Activated T-helper 17 cell treated with anti-CD3 and anti-CD28 coated beads, Interleukin-2, amount 50 U/mL, for 72 hours (primary cell): ENCODE results near the gene ARHGAP6. TPM values are rescaled to one million over a fixed set of nuclear protein-coding genes. Genes with fewer than 3 reads are reported as not detected.

Experiments
- ATAC-seq: fragments of 150-1000 bp; cut with Tn5 transposase; replicated peaks from 2 replicates; pipeline ENCODE4 v1.10.0; 2021; ENCODE audit warnings: mild to moderate bottlenecking, moderate library complexity
- H3K27ac Mint-ChIP-seq: one replicate; pipeline ENCODE4 v1.8.0; 2022; ENCODE audit warnings: mixed read lengths
- H3K27me3 Mint-ChIP-seq: one replicate; pipeline ENCODE4 v1.8.0; 2022; ENCODE audit warnings: mixed read lengths
- H3K36me3 Mint-ChIP-seq: one replicate; pipeline ENCODE4 v1.8.0; 2022; ENCODE audit warnings: low read depth, mild to moderate bottlenecking, mixed read lengths
- H3K4me1 Mint-ChIP-seq: one replicate; pipeline ENCODE4 v1.8.0; 2022; ENCODE audit warnings: mixed read lengths
- H3K4me3 Mint-ChIP-seq: one replicate; pipeline ENCODE4 v1.8.0; 2022; ENCODE audit warnings: mild to moderate bottlenecking, mixed read lengths
- H3K9me3 Mint-ChIP-seq: one replicate; pipeline ENCODE4 v1.8.0; 2022; ENCODE audit warnings: mixed read lengths
- total RNA-seq, 2 donors: library from RNA; stranded (reverse); gene quantifications; one replicate each; pipeline ENCODE4 v1.2.3, GENCODE V29; 2022

The ARHGAP6 gene
- total RNA-seq, 2 donors from 2014 or later = not detected

GRCh38 chrX:11419102-11419501 lies 246.6 kb downstream of the ARHGAP6 start:
- Mint-ChIP-seq H3K4me1 (no peaks in the 10 kb centered on the region), H3K9me3 (no peaks in the 10 kb centered on the region), H3K36me3 (no peaks in the 10 kb centered on the region), H3K27me3 (no peaks in the 10 kb centered on the region), H3K4me3 (no peak overlapping the region), H3K27ac (no peak overlapping the region)
- no peak for ATAC-seq

DNA sequence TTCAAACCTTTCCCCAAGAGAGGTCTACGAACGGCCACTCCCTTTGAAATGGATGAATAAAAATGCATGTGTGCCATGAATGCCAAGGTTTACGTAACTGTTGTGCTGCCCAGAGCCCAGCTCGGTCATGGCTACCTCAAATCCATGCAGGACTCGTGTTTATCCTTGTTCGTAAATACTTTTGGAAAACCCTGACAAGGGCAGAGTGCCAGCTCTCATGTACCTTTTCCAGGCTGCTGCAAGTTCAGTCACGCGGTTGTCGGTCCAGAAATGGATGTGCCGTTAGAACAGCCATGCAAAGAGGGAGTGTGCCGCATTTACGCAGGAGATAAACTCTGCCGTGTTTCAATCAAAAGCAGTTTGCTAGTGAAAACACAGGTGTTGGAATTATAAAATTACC lies 249.1 kb downstream of the ARHGAP6 start:
- no peaks in the 10 kb centered on the region for H3K9me3 Mint-ChIP-seq
- ATAC-seq = no peak
- no peaks in the 10 kb centered on the region for H3K4me1 Mint-ChIP-seq
- H3K27ac Mint-ChIP-seq = no peak overlapping the region
- H3K27me3 Mint-ChIP-seq = no peaks in the 10 kb centered on the region
- no peaks in the 10 kb centered on the region for H3K36me3 Mint-ChIP-seq
- no peak overlapping the region for H3K4me3 Mint-ChIP-seq

DNA sequence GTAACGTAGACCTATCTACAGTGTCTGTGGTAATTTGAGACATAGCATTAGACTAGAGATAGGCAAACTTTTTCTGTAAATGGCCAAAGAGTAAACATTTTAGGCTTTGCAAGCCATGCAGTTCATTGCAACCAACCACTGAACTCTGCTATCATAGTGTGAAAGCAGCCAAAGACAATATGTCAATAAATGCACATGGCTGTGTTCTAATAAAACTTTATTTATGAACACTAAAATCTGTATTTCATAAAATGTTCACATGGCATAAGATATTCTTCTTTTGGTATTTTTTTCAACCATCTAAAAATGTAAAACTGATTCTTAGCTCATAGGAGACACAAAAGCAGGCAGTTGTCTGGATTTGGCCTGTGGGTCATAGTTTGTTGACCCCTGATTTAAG lies 251.6 kb downstream of the ARHGAP6 start:
- Mint-ChIP-seq H3K36me3 (no peaks in the 10 kb centered on the region), H3K4me3 (no peak overlapping the region)
- ATAC-seq = no peak

GRCh38 chrX:11412715-11413623 lies 252.8 kb downstream of the ARHGAP6 start:
- Mint-ChIP-seq H3K27ac (no peak overlapping the region), H3K4me3 (no peak overlapping the region), H3K27me3 (no peaks in the 10 kb centered on the region), H3K36me3 (no peaks in the 10 kb centered on the region), H3K9me3 (no peaks in the 10 kb centered on the region), H3K4me1 (no peaks in the 10 kb centered on the region)
- no peak for ATAC-seq

More for the DNA sequence above, 251.6 kb downstream of the ARHGAP6 start:
- Mint-ChIP-seq H3K27me3 (no peaks in the 10 kb centered on the region), H3K4me1 (no peaks in the 10 kb centered on the region), H3K27ac (no peak overlapping the region), H3K9me3 (no peaks in the 10 kb centered on the region)

DNA sequence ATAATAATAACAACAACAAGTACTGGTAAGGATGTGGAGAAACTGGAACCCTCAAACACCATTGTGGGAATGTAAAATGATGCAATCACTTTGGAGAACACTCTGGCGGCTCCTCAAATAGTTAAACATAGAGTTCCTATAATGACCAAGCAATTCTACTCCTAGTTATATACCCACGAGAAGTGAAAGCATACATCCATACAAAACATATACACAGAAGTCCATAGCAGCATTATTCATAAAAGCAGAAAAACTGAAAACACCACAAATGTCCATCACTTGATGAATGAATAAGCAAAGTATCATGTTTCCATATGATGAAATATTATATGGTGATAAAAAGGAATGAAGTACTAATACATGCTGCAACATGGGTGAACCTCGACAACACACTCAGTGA lies 255.8 kb downstream of the ARHGAP6 start:
- no peak for ATAC-seq
- Mint-ChIP-seq H3K4me3 (no peak overlapping the region), H3K4me1 (no peaks in the 10 kb centered on the region), H3K36me3 (no peaks in the 10 kb centered on the region), H3K9me3 (no peaks in the 10 kb centered on the region), H3K27me3 (no peaks in the 10 kb centered on the region), H3K27ac (no peak overlapping the region)

- Mint-ChIP-seq H3K27ac (no peak overlapping the region), H3K27me3 (no peaks in the 10 kb centered on the region), H3K4me3 (no peak overlapping the region), H3K9me3 (no peaks in the 10 kb centered on the region), H3K36me3 (no peaks in the 10 kb centered on the region), H3K4me1 (no peaks in the 10 kb centered on the region)
- ATAC-seq = no peak
These were observed 256.9 kb downstream of the ARHGAP6 start for GRCh38 chrX:11408783-11409182.

DNA sequence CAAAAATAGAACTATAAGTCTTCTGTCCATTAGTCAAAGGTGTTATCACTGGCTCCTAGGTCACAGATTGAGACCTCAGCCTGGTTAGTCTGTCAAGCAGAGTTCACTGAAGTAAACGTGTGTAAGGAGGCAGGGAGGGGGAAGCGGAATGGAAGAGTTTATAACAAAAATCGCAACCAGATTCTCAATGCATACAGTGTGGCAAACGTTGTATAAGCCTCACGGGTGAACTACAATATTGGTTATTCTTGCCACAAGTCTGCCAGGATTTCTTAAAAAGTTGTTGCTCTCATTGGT lies 257.7 kb downstream of the ARHGAP6 start:
- H3K27ac Mint-ChIP-seq = no peak overlapping the region
- H3K4me1 Mint-ChIP-seq = no peaks in the 10 kb centered on the region
- H3K27me3 Mint-ChIP-seq = no peaks in the 10 kb centered on the region
- ATAC-seq = no peak
- no peaks in the 10 kb centered on the region for H3K36me3 Mint-ChIP-seq
- H3K9me3 Mint-ChIP-seq = no peaks in the 10 kb centered on the region
- no peak overlapping the region for H3K4me3 Mint-ChIP-seq

- Mint-ChIP-seq H3K27ac (no peak overlapping the region), H3K9me3 (no peaks in the 10 kb centered on the region), H3K4me1 (no peaks in the 10 kb centered on the region), H3K36me3 (no peaks in the 10 kb centered on the region), H3K4me3 (no peak overlapping the region), H3K27me3 (no peaks in the 10 kb centered on the region)
- ATAC-seq = no peak
These were observed 258.2 kb downstream of the ARHGAP6 start for GRCh38 chrX:11407331-11408108.

- H3K9me3 Mint-ChIP-seq = no peaks in the 10 kb centered on the region
- H3K27me3 Mint-ChIP-seq = no peaks in the 10 kb centered on the region
- no peak overlapping the region for H3K4me3 Mint-ChIP-seq
- ATAC-seq = no peak
- H3K36me3 Mint-ChIP-seq = no peaks in the 10 kb centered on the region
- H3K4me1 Mint-ChIP-seq = no peaks in the 10 kb centered on the region
- H3K27ac Mint-ChIP-seq = no peak overlapping the region
These were observed 259.5 kb downstream of the ARHGAP6 start for GRCh38 chrX:11406109-11406765.

DNA sequence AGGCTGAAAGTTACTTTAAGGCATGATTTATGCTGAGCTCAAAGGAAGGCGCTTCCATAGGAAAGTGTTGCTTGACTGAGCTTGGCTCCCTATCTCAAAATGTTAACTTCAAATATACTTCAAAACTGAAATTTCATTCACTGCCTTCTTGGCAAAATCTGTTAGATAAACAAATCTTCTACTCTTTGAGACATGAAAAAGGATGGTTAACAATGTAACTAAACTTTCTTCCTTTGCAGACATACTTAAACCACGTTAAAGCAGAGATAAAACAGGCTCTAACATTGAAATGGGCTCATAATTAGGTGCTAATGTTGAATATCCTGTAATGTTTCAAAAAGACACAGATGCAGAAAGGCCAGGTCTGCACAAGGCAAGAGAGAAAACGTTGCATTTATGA lies 262.1 kb downstream of the ARHGAP6 start:
- Mint-ChIP-seq H3K27me3 (no peaks in the 10 kb centered on the region), H3K9me3 (no peaks in the 10 kb centered on the region), H3K4me3 (no peak overlapping the region), H3K36me3 (no peaks in the 10 kb centered on the region), H3K27ac (no peak overlapping the region), H3K4me1 (no peaks in the 10 kb centered on the region)
- no peak for ATAC-seq

GRCh38 chrX:11401966-11402365 lies 263.8 kb downstream of the ARHGAP6 start:
- no peak for ATAC-seq
- no peak overlapping the region for H3K4me3 Mint-ChIP-seq
- H3K9me3 Mint-ChIP-seq = no peaks in the 10 kb centered on the region
- H3K4me1 Mint-ChIP-seq = no peaks in the 10 kb centered on the region
- no peaks in the 10 kb centered on the region for H3K27me3 Mint-ChIP-seq
- H3K27ac Mint-ChIP-seq = no peak overlapping the region
- H3K36me3 Mint-ChIP-seq = no peaks in the 10 kb centered on the region

- Mint-ChIP-seq H3K9me3 (no peaks in the 10 kb centered on the region), H3K4me1 (no peaks in the 10 kb centered on the region), H3K36me3 (no peaks in the 10 kb centered on the region), H3K27me3 (no peaks in the 10 kb centered on the region), H3K27ac (no peak overlapping the region), H3K4me3 (no peak overlapping the region)
- no peak for ATAC-seq
These were observed 266.1 kb downstream of the ARHGAP6 start for GRCh38 chrX:11399489-11400094.

GRCh38 chrX:11398785-11399184 lies 266.9 kb downstream of the ARHGAP6 start:
- Mint-ChIP-seq H3K4me3 (no peak overlapping the region), H3K27me3 (no peaks in the 10 kb centered on the region), H3K9me3 (no peaks in the 10 kb centered on the region), H3K27ac (no peak overlapping the region), H3K36me3 (no peaks in the 10 kb centered on the region), H3K4me1 (no peaks in the 10 kb centered on the region)
- ATAC-seq = no peak

DNA sequence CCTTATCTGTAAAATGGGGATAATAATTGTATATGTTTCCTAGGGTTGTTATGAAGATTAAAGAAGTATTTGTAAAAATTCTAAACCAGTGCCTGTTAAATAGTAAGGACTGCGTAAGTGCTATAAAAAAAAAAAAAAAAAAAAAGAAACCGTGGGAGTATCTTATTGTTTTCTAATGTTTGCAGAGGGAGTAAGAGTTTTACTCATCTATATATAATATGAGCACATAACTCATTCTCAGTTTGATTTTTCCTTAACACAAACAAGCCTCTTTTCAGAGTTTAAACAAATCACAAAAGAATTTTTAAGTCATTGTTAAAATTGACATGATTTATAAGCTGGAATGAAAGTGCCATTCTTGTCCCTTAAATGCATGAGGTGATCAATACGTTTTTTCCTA lies 267.6 kb downstream of the ARHGAP6 start:
- no peak overlapping the region for H3K27ac Mint-ChIP-seq
- no peaks in the 10 kb centered on the region for H3K36me3 Mint-ChIP-seq
- ATAC-seq = no peak
- no peaks in the 10 kb centered on the region for H3K27me3 Mint-ChIP-seq
- no peak overlapping the region for H3K4me3 Mint-ChIP-seq
- no peaks in the 10 kb centered on the region for H3K9me3 Mint-ChIP-seq
- no peaks in the 10 kb centered on the region for H3K4me1 Mint-ChIP-seq
